DOHH2 (cell line): ENCODE data around the gene DLST.

Experiments
- EZH2phosphoT487 ChIP-seq: fragments of 200-600 bp; sonication (generic); IDR thresholded peaks from 2 replicates; pipeline ENCODE4 v1.6.1; 2017; ENCODE audit warnings: borderline replicate concordance, mild to moderate bottlenecking, antibody characterized with exemption, low read length, moderate library complexity, mixed read lengths
- TF ChIP-seq, protein P1 (sequence below): fragments of 200-600 bp; sonication (generic); IDR thresholded peaks from one replicate; pipeline ENCODE4 v1.5.1; 2014; ENCODE audit warnings: antibody characterized with exemption, mild to moderate bottlenecking, low read depth, low read length; ENCODE audit not compliant: poor library complexity, severe bottlenecking

DNA sequence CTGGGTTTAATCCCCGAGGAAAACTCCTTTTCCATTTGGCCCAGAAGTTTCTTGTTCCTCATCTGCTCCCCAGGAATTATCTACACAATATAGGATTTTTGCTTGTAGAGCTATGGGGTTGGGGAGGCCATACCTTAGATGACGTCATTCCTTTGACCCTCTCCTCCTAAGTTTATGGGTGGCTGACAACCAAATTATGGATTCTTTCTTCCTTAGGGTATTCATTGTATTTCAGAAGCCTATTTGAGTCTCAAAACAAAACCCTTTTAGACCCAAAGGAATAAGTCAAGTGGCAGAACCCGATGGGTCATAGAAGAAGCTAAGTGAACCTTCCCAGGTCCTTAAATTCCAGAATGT, 20.0 kb upstream of the DLST start:
- TF ChIP-seq, protein P1, sequence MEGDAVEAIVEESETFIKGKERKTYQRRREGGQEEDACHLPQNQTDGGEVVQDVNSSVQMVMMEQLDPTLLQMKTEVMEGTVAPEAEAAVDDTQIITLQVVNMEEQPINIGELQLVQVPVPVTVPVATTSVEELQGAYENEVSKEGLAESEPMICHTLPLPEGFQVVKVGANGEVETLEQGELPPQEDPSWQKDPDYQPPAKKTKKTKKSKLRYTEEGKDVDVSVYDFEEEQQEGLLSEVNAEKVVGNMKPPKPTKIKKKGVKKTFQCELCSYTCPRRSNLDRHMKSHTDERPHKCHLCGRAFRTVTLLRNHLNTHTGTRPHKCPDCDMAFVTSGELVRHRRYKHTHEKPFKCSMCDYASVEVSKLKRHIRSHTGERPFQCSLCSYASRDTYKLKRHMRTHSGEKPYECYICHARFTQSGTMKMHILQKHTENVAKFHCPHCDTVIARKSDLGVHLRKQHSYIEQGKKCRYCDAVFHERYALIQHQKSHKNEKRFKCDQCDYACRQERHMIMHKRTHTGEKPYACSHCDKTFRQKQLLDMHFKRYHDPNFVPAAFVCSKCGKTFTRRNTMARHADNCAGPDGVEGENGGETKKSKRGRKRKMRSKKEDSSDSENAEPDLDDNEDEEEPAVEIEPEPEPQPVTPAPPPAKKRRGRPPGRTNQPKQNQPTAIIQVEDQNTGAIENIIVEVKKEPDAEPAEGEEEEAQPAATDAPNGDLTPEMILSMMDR: no peak
- TF ChIP-seq EZH2phosphoT487: no peak
